Activated CD8-positive, alpha-beta T cell treated with anti-CD3 and anti-CD28 coated beads for 36 hours (primary cell): ENCODE data around the gene GALNS. TPM values are rescaled to one million over a fixed set of nuclear protein-coding genes. Genes with fewer than 3 reads are reported as not detected.

Experiments used
- ATAC-seq: fragments of 200-7000 bp; cut with Tn5 transposase; one replicate; pipeline ENCODE4 v1.10.0; 2021; ENCODE audit warnings: mild to moderate bottlenecking, moderate library complexity
- CTCF ChIA-PET: fragments of 350-600 bp; sonication (Branson Sonifier 250); formaldehyde crosslinking; loops from one replicate; lab custom pipeline; 2021; ENCODE audit warnings: antibody characterized with exemption; lab: Charles Lee
- POLR2A ChIA-PET: fragments of 350-600 bp; sonication (Branson Sonifier 250); formaldehyde crosslinking; loops from one replicate; lab custom pipeline; 2021; ENCODE audit warnings: antibody characterized with exemption; lab: Charles Lee
- DNase-seq: peaks from one replicate; pipeline ENCODE4 v3.0.0-alpha.2; 2020
- H3K27ac Mint-ChIP-seq: one replicate; pipeline ENCODE4 v1.8.0; 2021; ENCODE audit warnings: mild to moderate bottlenecking, mixed read lengths
- H3K27me3 Mint-ChIP-seq: one replicate; pipeline ENCODE4 v1.8.0; 2021; ENCODE audit warnings: mixed read lengths
- H3K36me3 Mint-ChIP-seq: one replicate; pipeline ENCODE4 v1.8.0; 2021; ENCODE audit warnings: low read depth, mixed read lengths
- H3K4me1 Mint-ChIP-seq: one replicate; pipeline ENCODE4 v1.8.0; 2021; ENCODE audit warnings: low read depth, mixed read lengths
- H3K4me3 Mint-ChIP-seq: one replicate; pipeline ENCODE4 v1.8.0; 2021; ENCODE audit warnings: mild to moderate bottlenecking, moderate library complexity, mixed read lengths
- H3K9me3 Mint-ChIP-seq: one replicate; pipeline ENCODE4 v1.8.0; 2021; ENCODE audit warnings: mixed read lengths
- CTCF ChIP-seq: fragments of 200-600 bp; IDR thresholded peaks from one replicate; pipeline ENCODE4 v1.8.0; 2022; ENCODE audit warnings: antibody characterized with exemption, mild to moderate bottlenecking
- intact Hi-C: fragments of 100-400 bp; cut with micrococcal nuclease; formaldehyde crosslinking; loops from one replicate; pipeline ENCODE4 v1.10.0; 2022
- total RNA-seq, 2 experiments: library from RNA; stranded (reverse); gene quantifications; one replicate each; pipeline ENCODE4 v1.2.3, GENCODE V29; 2021

Gene GALNS
- total RNA-seq, 2 experiments from 2014 or later = 24.5 to 25.4 TPM

DNA sequence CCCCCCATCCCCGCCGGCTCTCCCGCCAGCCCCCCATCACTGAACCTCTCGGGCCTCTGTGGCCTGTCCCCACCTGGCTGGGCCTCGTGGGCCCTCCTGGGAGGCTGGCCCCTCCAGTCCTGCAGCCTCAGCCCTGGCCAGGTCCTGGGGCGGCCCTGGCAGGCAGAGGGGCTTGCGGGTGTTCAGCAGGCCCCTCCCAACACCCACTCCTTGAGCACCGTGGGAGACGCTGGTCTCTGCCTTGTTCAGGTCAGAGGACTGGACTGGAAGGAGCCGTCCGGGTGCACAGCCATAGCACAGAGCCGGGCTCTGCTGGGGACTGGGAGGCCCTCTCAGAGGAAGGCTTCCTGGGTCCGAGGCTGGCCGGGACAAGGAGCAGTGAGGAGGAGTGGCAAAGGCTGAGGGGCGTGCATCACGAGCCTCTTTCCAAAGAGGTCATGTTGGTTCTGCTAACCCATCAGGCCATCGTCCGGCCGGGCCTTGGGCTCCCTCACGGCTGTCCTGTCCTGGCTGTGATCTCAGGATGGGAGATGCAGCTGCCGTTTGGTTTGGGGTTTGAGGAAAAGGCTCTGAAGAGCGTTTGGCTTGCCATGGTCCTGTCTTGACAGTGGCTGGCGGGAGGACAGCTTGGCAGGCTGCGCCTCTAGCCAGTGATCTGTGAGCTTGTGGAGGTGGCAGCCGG, 16.0 kb upstream of the GALNS start:
- CTCF ChIA-PET = no interaction called here
- no peak overlapping the region for H3K27ac Mint-ChIP-seq
- DNase-seq = no peak

DNA sequence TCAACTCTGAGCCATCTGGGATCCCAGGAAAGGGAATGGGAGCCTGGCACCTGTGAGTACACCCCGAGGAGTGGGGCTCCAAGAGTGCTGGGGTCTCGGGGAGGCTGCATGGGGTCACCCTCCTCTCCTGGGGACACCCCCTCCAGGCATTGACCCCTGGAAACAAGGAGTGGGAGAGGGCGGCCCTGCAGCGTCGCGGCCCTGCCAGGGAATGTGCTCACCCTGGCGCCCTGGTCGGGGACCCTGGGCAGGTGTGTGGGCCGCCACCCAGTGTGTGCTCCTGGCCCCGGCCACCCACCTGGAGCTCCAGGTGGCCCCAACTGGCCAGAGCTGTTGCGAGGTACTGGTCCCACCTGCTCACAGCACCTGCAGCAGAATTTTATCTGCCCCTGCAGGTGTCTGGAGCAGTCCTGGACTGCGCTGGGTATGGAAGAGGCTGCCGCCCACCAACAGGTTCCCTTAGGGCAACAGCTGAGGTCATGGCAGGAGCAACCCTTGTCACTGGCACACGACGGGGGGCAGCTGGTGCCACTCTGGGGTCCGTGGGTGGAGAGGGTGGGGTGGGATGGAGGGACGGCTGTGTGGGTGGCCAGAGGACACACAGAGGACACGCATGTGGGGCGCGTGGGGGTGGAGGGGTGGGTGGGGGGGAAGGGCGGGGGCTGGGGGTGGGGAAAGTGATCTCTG, 15.1 kb upstream of the GALNS start:
- DNase-seq (no peak), ATAC-seq (no peak)
- Mint-ChIP-seq H3K9me3 (no peaks in the 10 kb centered on the region), H3K4me1 (peaks cover 4% of the 10 kb centered on the region), H3K27me3 (peaks cover 10% of the 10 kb centered on the region), H3K36me3 (no peaks in the 10 kb centered on the region), H3K27ac (no peak overlapping the region), H3K4me3 (no peak overlapping the region)
- CTCF ChIA-PET = no interaction called here
- TF ChIP-seq CTCF = no peak
- intact Hi-C loops = no loop called here
- POLR2A ChIA-PET = no interaction called here

More for the DNA sequence above, 16.0 kb upstream of the GALNS start:
- POLR2A ChIA-PET = no interaction called here
- Mint-ChIP-seq H3K36me3 (no peaks in the 10 kb centered on the region), H3K4me3 (no peak overlapping the region), H3K9me3 (no peaks in the 10 kb centered on the region), H3K27me3 (peaks cover 10% of the 10 kb centered on the region), H3K4me1 (peaks cover 4% of the 10 kb centered on the region)
- intact Hi-C loops = no loop called here
- ATAC-seq = no peak
- no peak for TF ChIP-seq CTCF

DNA sequence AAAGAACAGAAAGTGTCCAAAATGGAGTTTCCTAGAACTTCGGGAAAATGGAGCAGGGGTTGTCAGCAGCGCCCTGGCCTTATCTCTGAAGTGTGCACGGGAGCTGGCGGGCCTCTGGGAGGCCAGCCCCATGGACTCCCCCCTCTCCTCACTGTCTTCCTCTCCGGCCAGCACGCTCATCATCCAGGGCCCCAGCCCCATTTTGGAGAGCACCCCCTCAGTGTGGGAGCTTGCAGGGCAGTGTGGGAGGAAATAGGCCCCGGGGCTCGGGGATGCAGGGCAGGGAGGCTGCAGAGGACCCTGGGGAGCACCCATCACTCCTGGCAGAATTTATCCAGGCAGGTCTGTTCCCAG, 14.6 kb upstream of the GALNS start:
- no peak for TF ChIP-seq CTCF
- no peak overlapping the region for H3K4me3 Mint-ChIP-seq
- no peak overlapping the region for H3K27ac Mint-ChIP-seq
- ATAC-seq (no peak), DNase-seq (no peak)
- peaks cover 10% of the 10 kb centered on the region for H3K27me3 Mint-ChIP-seq
- peaks cover 4% of the 10 kb centered on the region for H3K4me1 Mint-ChIP-seq
- no peaks in the 10 kb centered on the region for H3K9me3 Mint-ChIP-seq
- no peaks in the 10 kb centered on the region for H3K36me3 Mint-ChIP-seq
- intact Hi-C loops = no loop called here
- ChIA-PET POLR2A (no interaction called here), CTCF (no interaction called here)

DNA sequence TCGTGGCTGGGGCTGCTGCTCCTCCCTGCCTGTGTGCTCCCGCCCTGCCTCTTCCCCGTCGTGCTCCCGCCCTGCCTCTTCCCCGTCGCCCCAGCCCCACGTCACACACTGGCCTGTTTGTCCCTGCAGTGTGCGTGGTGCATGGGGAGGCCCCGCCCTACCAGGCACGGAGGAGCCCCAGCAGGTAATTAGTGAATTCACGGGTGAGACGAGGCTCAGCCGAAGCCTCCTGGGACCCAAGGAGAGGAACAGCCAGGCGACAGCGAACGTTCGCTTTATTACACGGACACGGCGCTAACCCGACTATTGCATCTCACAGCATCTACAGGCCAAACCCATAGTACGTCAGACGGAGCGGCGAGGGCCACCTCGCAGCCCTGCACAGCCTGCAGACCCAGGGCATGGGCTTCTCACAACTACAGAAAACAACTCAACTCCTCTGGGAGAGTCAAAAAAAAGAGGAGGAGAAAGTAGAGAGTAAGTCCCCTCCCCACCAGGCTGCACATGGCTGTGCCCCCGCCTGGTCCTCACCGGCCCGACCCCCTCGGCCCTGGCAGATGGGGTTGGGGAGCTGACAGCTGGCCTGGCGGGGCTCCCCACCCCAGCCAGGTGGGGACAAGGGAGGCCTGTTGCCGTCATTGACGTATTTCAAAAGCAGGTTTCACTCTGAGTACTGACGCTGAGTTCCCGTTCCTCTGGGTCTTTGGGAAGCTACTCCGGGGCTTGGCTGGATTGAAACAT, 14.0 kb upstream of the GALNS start:
- TF ChIP-seq CTCF = no peak
- no peak overlapping the region for H3K27ac Mint-ChIP-seq
- peaks cover 4% of the 10 kb centered on the region for H3K4me1 Mint-ChIP-seq
- H3K36me3 Mint-ChIP-seq = no peaks in the 10 kb centered on the region
- ATAC-seq = peak; percentile 49
- intact Hi-C loops = no loop called here
- no peaks in the 10 kb centered on the region for H3K9me3 Mint-ChIP-seq
- no peak overlapping the region for H3K4me3 Mint-ChIP-seq
- peaks cover 10% of the 10 kb centered on the region for H3K27me3 Mint-ChIP-seq
- ChIA-PET CTCF (no interaction called here), POLR2A (no interaction called here)
- no peak for DNase-seq

DNA sequence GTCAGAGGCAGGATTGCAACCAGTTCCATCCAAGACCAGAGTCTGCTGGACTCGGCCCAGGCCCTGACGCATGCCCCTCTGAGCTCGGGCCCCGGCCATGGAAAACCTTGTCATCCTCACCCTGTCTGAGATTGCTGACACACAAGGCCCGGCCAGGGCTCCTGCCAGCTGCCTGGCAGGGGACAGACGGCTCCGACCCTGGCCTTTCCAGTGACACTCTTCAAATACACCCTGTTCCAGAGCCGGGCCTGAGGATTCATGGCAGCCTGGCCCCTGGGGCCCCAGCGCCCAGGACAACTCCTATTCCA, 12.9 kb upstream of the GALNS start:
- H3K27me3 Mint-ChIP-seq = peaks cover 10% of the 10 kb centered on the region
- DNase-seq (no peak), ATAC-seq (no peak)
- intact Hi-C loops = no loop called here
- H3K4me1 Mint-ChIP-seq = peaks cover 4% of the 10 kb centered on the region
- no peak overlapping the region for H3K4me3 Mint-ChIP-seq
- CTCF ChIA-PET = no interaction called here
- no peaks in the 10 kb centered on the region for H3K9me3 Mint-ChIP-seq
- no peak overlapping the region for H3K27ac Mint-ChIP-seq
- POLR2A ChIA-PET = no interaction called here
- H3K36me3 Mint-ChIP-seq = no peaks in the 10 kb centered on the region
- no peak for TF ChIP-seq CTCF
